SU-DHL-6 (cell line): Measurements from ENCODE around the gene UPP1.

Experiments used
- H2AFZ ChIP-seq: fragments of 200-600 bp; sonication (generic); 2 replicates; pipeline ENCODE4 v1.6.1; 2014; ENCODE audit warnings: low read depth, mild to moderate bottlenecking, moderate library complexity, mixed read lengths, antibody characterized with exemption, low read length; ENCODE audit not compliant: severe bottlenecking
- H3F3A ChIP-seq: fragments of 200-600 bp; shearing (Covaris generic); 2 replicates; pipeline ENCODE4 v1.6.0; 2016; ENCODE audit warnings: antibody characterized with exemption, mild to moderate bottlenecking; ENCODE audit not compliant: insufficient read depth
- H3K27ac ChIP-seq: fragments of 200-600 bp; sonication (generic); 2 replicates; pipeline ENCODE4 v1.5.1; 2016; ENCODE audit warnings: low read depth, mild to moderate bottlenecking, low read length, moderate library complexity, mixed read lengths
- H3K27me3 ChIP-seq: fragments of 200-600 bp; sonication (generic), shearing (Covaris generic); 2 replicates; pipeline ENCODE4 v1.6.0; 2014; ENCODE audit warnings: mild to moderate bottlenecking, low read length
- H3K36me3 ChIP-seq: fragments of 200-600 bp; sonication (generic); 2 replicates; pipeline ENCODE4 v1.6.1; 2014; ENCODE audit warnings: mild to moderate bottlenecking, low read length, mixed read lengths
- H3K4me2 ChIP-seq: fragments of 300-600, 200-600 bp; shearing (Covaris generic), sonication (generic); 2 replicates; pipeline ENCODE4 v1.6.0; 2014; ENCODE audit warnings: low read length, low read depth, mild to moderate bottlenecking; ENCODE audit not compliant: poor library complexity, severe bottlenecking
- H3K4me3 ChIP-seq: fragments of 200-600 bp; sonication (generic); 2 replicates; pipeline ENCODE4 v1.5.1; 2014; ENCODE audit warnings: antibody characterized with exemption, low read length, mild to moderate bottlenecking, mixed read lengths; ENCODE audit not compliant: insufficient read depth, poor library complexity, severe bottlenecking
- H3K79me2 ChIP-seq: fragments of 200-600 bp; sonication (generic); 2 replicates; pipeline ENCODE4 v1.6.1; 2014; ENCODE audit warnings: mild to moderate bottlenecking, low read length, moderate library complexity; ENCODE audit not compliant: insufficient read depth
- H3K9ac ChIP-seq: fragments of 200-600 bp; sonication (generic); 2 replicates; pipeline ENCODE4 v1.7.0; 2014; ENCODE audit warnings: mild to moderate bottlenecking, low read length
- H3K9me2 ChIP-seq: fragments of 200-600 bp; sonication (generic); replicated peaks from 2 replicates; pipeline ENCODE4 v1.6.1; 2014; ENCODE audit warnings: low read length; ENCODE audit not compliant: insufficient read depth
- H3K9me3 ChIP-seq: fragments of 200-600 bp; sonication (generic); 2 replicates; pipeline ENCODE4 v1.6.1; 2014; ENCODE audit warnings: low read length, mixed read lengths; ENCODE audit not compliant: insufficient read depth
- H4K20me1 ChIP-seq: fragments of 200-600 bp; sonication (generic); 2 replicates; pipeline ENCODE4 v1.6.1; 2014; ENCODE audit warnings: low read depth, mild to moderate bottlenecking, antibody characterized with exemption, low read length, moderate library complexity, mixed read lengths
- CTCF ChIP-seq: fragments of 200-600 bp; sonication (generic); IDR thresholded peaks from one replicate; pipeline ENCODE4 v1.5.1; 2017; ENCODE audit warnings: antibody characterized with exemption, mild to moderate bottlenecking, low read length, moderate library complexity; ENCODE audit not compliant: insufficient read depth, poor library complexity, severe bottlenecking
- EZH2phosphoT487 ChIP-seq: fragments of 200-600 bp; sonication (generic), shearing (Covaris generic); conservative IDR thresholded peaks from 2 replicates; pipeline ENCODE4 v1.6.1; 2018; ENCODE audit warnings: mild to moderate bottlenecking, antibody characterized with exemption, low read length, moderate library complexity, mixed read lengths

UPP1 gene

GRCh38 chr7:48101968-48102367 lies 12.9 kb downstream of the UPP1 start:
- H3K9me3 ChIP-seq: no peaks in the 10 kb centered on the region
- H3K79me2 ChIP-seq: no peaks in the 10 kb centered on the region
- no peaks in the 10 kb centered on the region for H3F3A ChIP-seq
- no peaks in the 10 kb centered on the region for H3K9me2 ChIP-seq
- H3K4me2 ChIP-seq: no peak overlapping the region
- no peak overlapping the region for H3K27ac ChIP-seq
- no peak overlapping the region for H3K9ac ChIP-seq
- no peaks in the 10 kb centered on the region for H3K36me3 ChIP-seq
- no peak overlapping the region for H3K4me3 ChIP-seq
- H3K27me3 ChIP-seq: no peaks in the 10 kb centered on the region
- H2AFZ ChIP-seq: no peak overlapping the region
- H4K20me1 ChIP-seq: no peaks in the 10 kb centered on the region
- TF ChIP-seq CTCF (peak; percentile 63), EZH2phosphoT487 (no peak)

GRCh38 chr7:48102530-48102929 lies 13.5 kb downstream of the UPP1 start:
- no peak overlapping the region for H3K4me3 ChIP-seq
- no peak overlapping the region for H2AFZ ChIP-seq
- H3K36me3 ChIP-seq: no peaks in the 10 kb centered on the region
- no peaks in the 10 kb centered on the region for H3F3A ChIP-seq
- H3K9me3 ChIP-seq: no peaks in the 10 kb centered on the region
- H3K27ac ChIP-seq: no peak overlapping the region
- no peaks in the 10 kb centered on the region for H3K9me2 ChIP-seq
- H3K4me2 ChIP-seq: no peak overlapping the region
- no peaks in the 10 kb centered on the region for H3K79me2 ChIP-seq
- H3K27me3 ChIP-seq: no peaks in the 10 kb centered on the region
- H3K9ac ChIP-seq: no peak overlapping the region
- TF ChIP-seq EZH2phosphoT487 (no peak), CTCF (no peak)
- no peaks in the 10 kb centered on the region for H4K20me1 ChIP-seq

GRCh38 chr7:48105045-48105444 lies 16.0 kb downstream of the UPP1 start:
- no peaks in the 10 kb centered on the region for H3K79me2 ChIP-seq
- no peak overlapping the region for H2AFZ ChIP-seq
- TF ChIP-seq CTCF: no peak
- no peak for TF ChIP-seq EZH2phosphoT487
- no peak overlapping the region for H3K27ac ChIP-seq
- H4K20me1 ChIP-seq: no peaks in the 10 kb centered on the region
- H3K36me3 ChIP-seq: no peaks in the 10 kb centered on the region
- no peaks in the 10 kb centered on the region for H3K9me2 ChIP-seq
- no peak overlapping the region for H3K4me3 ChIP-seq
- H3K9me3 ChIP-seq: no peaks in the 10 kb centered on the region
- H3K27me3 ChIP-seq: no peaks in the 10 kb centered on the region
- no peak overlapping the region for H3K4me2 ChIP-seq
- no peak overlapping the region for H3K9ac ChIP-seq
- no peaks in the 10 kb centered on the region for H3F3A ChIP-seq
